ENCODE measurements around the gene SETD2. TPM values are rescaled to one million over a fixed set of nuclear protein-coding genes. Genes with fewer than 3 reads are reported as not detected.

The SETD2 gene
- total RNA-seq, 1 experiment from 2014 or later: 60.8 TPM

GRCh38 chr3:47079432-47079831, 84.5 kb downstream of the SETD2 start:
- Histone ChIP-seq H2BK5ac (ENCODE audit: insufficient read length, low read length) (no peak overlapping the region), H3K18ac (ENCODE audit: insufficient read length, low read depth, low read length) (no peak overlapping the region), H3K56ac (ENCODE audit: insufficient read length, low read depth, low read length) (no peak overlapping the region), H2BK120ac (ENCODE audit: low read depth, low read length, poor library complexity, severe bottlenecking) (no peak overlapping the region), H3K9me3 (ENCODE audit: control insufficient read depth, low read depth, low read length) (no peaks in the 10 kb centered on the region), H3K79me2 (ENCODE audit: insufficient read depth, low read length) (no peaks in the 10 kb centered on the region), H2AK5ac (ENCODE audit: insufficient read length, low read length) (no peak overlapping the region), H2AFZ (ENCODE audit: low read length) (no peak overlapping the region), H3K4me1 (ENCODE audit: insufficient read depth, low read length) (peaks cover 5% of the 10 kb centered on the region; the same call in 1 of the 2 replicates), H3T11ph (ENCODE audit: low read length) (no peak overlapping the region), H3K27me3 (ENCODE audit: insufficient read depth, low read length) (no peaks in the 10 kb centered on the region), H3K79me1 (ENCODE audit: insufficient read depth, low read depth, low read length, poor library complexity, severe bottlenecking) (no peaks in the 10 kb centered on the region), H3K23me2 (ENCODE audit: insufficient read length, low read depth, low read length, poor library complexity, severe bottlenecking) (no peaks in the 10 kb centered on the region), H3K4me2 (ENCODE audit: insufficient read depth, insufficient read length, low read length) (no peak overlapping the region), H3K4ac (ENCODE audit: low read depth, low read length) (no peak overlapping the region), H3K9ac (ENCODE audit: extremely low read depth, insufficient read length, low read length) (no peak overlapping the region), H4K20me1 (ENCODE audit: control insufficient read depth, insufficient read depth, insufficient read length) (no peaks in the 10 kb centered on the region), H2BK12ac (ENCODE audit: insufficient read length, low read depth, low read length) (no peak overlapping the region), H4K8ac (replicated peaks; ENCODE audit: insufficient read length, low read depth, low read length) (no peak overlapping the region), H3K14ac (ENCODE audit: insufficient read depth, low read length) (no peak overlapping the region), H2BK20ac (ENCODE audit: low read depth, low read length, poor library complexity, severe bottlenecking) (no peak overlapping the region), H4K91ac (ENCODE audit: insufficient read length, low read depth, low read length) (no peak overlapping the region), H4K5ac (ENCODE audit: insufficient read length, low read depth, low read length) (no peak overlapping the region), H2BK15ac (ENCODE audit: low read depth, low read length) (no peak overlapping the region), H3K27ac (ENCODE audit: insufficient read length, low read depth, low read length) (no peak overlapping the region), H3K23ac (ENCODE audit: insufficient read length, low read depth, low read length) (no peak overlapping the region)
- no peak for DNase-seq
- H3K27ac Mint-ChIP-seq: 0 out of 7 replicates have a peak overlapping the region, but pooled peaks of 1 of the 3 experiments have one; percentile 17
- H3K9me3 Mint-ChIP-seq: no peaks in the 10 kb centered on the region; a peak in 1 of 5 replicates
- TF ChIP-seq CTCF (conservative IDR thresholded peaks at IDR 0.05): no peak
- no peaks in the 10 kb centered on the region for H3K27me3 Mint-ChIP-seq (ENCODE audit: low read depth)
- no peak overlapping the region for H3K4me3 Mint-ChIP-seq
- peaks cover 22 to 60% (median 56%) of the 10 kb centered on the region in 3 experiments; a peak in 6 of 7 replicates for H3K36me3 Mint-ChIP-seq (ENCODE audit: insufficient read depth in 1 of 3, low read depth in 3 of 3)
- peaks cover 11 to 14% of the 10 kb centered on the region in 2 experiments for H3K4me1 Mint-ChIP-seq

All from H9 (cell line).